BJ (cell line): ENCODE results near the gene BSPRY. TPM values are rescaled to one million over a fixed set of nuclear protein-coding genes. Genes with fewer than 3 reads are reported as not detected.

Experiments used
- CTCF ChIA-PET: fragments of 350-600 bp; formaldehyde crosslinking; extraction: SDS; loops from one replicate; lab custom pipeline; 2021; ENCODE audit warnings: antibody characterized with exemption, inconsistent platforms; lab: Yijun Ruan, JAX
- POLR2A ChIA-PET: fragments of 300-600 bp; sonication (Branson Sonifier 250); formaldehyde crosslinking; extraction: SDS; loops from one replicate; lab custom pipeline; 2021; ENCODE audit warnings: antibody characterized with exemption; lab: Charles Lee
- DNase-seq: peaks from one replicate; pipeline ENCODE4 v3.0.0-alpha.2; 2011; ENCODE audit warnings: low read depth
- H3K27me3 ChIP-seq: 2 replicates; pipeline ENCODE4 v1.6.0; 2011; ENCODE audit warnings: low read length; ENCODE audit not compliant: control insufficient read depth, insufficient read depth
- H3K36me3 ChIP-seq: 2 replicates; pipeline ENCODE4 v1.5.1; 2011; ENCODE audit warnings: low read length; ENCODE audit not compliant: control insufficient read depth, insufficient read depth
- H3K4me3 ChIP-seq: 2 replicates; pipeline ENCODE4 v1.5.1; 2011; ENCODE audit warnings: low read depth, mild to moderate bottlenecking, control low read depth, low read length
- CTCF ChIP-seq: IDR thresholded peaks from 2 replicates; pipeline ENCODE4 v1.5.1; 2011; ENCODE audit warnings: low read depth, mild to moderate bottlenecking, control low read depth, inconsistent platforms, low read length, moderate library complexity; ENCODE audit not compliant: insufficient read depth
- polyA plus RNA-seq: library from polyadenylated mRNA; depleted of rRNA; stranded (reverse); fragments of >200 nt; gene quantifications from 2 replicates; pipeline ENCODE4 v1.2.3, GENCODE V29; 2011

Gene BSPRY
- polyA plus RNA-seq, 1 experiment = not detected

- Histone ChIP-seq H3K36me3 (no peaks in the 10 kb centered on the region), H3K4me3 (no peak overlapping the region), H3K27me3 (peaks cover 2% of the 10 kb centered on the region; the same call in 1 of the 2 replicates)
- no peak for DNase-seq
- TF ChIP-seq CTCF = no peak
- CTCF ChIA-PET = interaction anchor here (1.4 to 7.6 kb wide), 4 partner anchors 11 to 275 kb away, joined by 4 to 74 read pairs (median 6); partner anchors contain the start of gene ALAD
- POLR2A ChIA-PET = no interaction called here
Observed at GRCh38 chr9:113307396-113307975, 41.9 kb upstream of the BSPRY start.

GRCh38 chr9:113309204-113309813, 40.0 kb upstream of the BSPRY start:
- Histone ChIP-seq H3K4me3 (no peak overlapping the region), H3K27me3 (0 out of 2 replicates have a peak, but pooled peaks cover 1% of the 10 kb centered on the region), H3K36me3 (no peaks in the 10 kb centered on the region)
- CTCF ChIA-PET = interaction anchor here (0.7 to 7.6 kb wide), 12 partner anchors 8 to 279 kb away, joined by 3 to 74 read pairs (median 4); partner anchors contain the start of genes ALAD, C9orf43, CDC26 and POLE3
- peak; percentile 74 for TF ChIP-seq CTCF
- no peak for DNase-seq
- POLR2A ChIA-PET = no interaction called here

- POLR2A ChIA-PET = no interaction called here
- Histone ChIP-seq H3K4me3 (no peak overlapping the region), H3K36me3 (no peaks in the 10 kb centered on the region), H3K27me3 (no peaks in the 10 kb centered on the region)
- CTCF ChIA-PET = interaction anchor here (0.5 to 7.6 kb wide), 7 partner anchors 12 to 100 kb away, joined by 3 to 74 read pairs (median 3); partner anchors contain the start of genes ALAD, C9orf43 and POLE3
- no peak for DNase-seq
- TF ChIP-seq CTCF = no peak
Observed at GRCh38 chr9:113310538-113310937, 38.8 kb upstream of the BSPRY start.

GRCh38 chr9:113311961-113312360, 37.4 kb upstream of the BSPRY start:
- no peaks in the 10 kb centered on the region for H3K36me3 ChIP-seq
- peak; percentile 31 for DNase-seq
- no peak for TF ChIP-seq CTCF
- no peaks in the 10 kb centered on the region for H3K27me3 ChIP-seq
- ChIA-PET CTCF (interaction anchor here (0.8 to 7.6 kb wide), 5 partner anchors 11 to 343 kb away, joined by 3 to 74 read pairs (median 3); partner anchors contain the start of gene ALAD), POLR2A (interaction anchor here (0.9 to 1.1 kb wide), 3 partner anchors 42 to 98 kb away, joined by 3 to 4 read pairs (median 3); partner anchors contain the start of genes ALAD, C9orf43 and POLE3)
- H3K4me3 ChIP-seq = no peak overlapping the region

- CTCF ChIA-PET = interaction anchor here (7.6 kb wide), 1 partner anchor 90 kb away, joined by 74 read pairs; the partner anchor contains the start of gene ALAD
- H3K4me3 ChIP-seq = no peak overlapping the region
- no peak for TF ChIP-seq CTCF
- H3K27me3 ChIP-seq = no peaks in the 10 kb centered on the region
- POLR2A ChIA-PET = no interaction called here
- no peaks in the 10 kb centered on the region for H3K36me3 ChIP-seq
- no peak for DNase-seq
Observed at GRCh38 chr9:113313261-113313660, 36.1 kb upstream of the BSPRY start.
